Measurements from ENCODE around the gene CYP4F2.

The CYP4F2 gene

DNA sequence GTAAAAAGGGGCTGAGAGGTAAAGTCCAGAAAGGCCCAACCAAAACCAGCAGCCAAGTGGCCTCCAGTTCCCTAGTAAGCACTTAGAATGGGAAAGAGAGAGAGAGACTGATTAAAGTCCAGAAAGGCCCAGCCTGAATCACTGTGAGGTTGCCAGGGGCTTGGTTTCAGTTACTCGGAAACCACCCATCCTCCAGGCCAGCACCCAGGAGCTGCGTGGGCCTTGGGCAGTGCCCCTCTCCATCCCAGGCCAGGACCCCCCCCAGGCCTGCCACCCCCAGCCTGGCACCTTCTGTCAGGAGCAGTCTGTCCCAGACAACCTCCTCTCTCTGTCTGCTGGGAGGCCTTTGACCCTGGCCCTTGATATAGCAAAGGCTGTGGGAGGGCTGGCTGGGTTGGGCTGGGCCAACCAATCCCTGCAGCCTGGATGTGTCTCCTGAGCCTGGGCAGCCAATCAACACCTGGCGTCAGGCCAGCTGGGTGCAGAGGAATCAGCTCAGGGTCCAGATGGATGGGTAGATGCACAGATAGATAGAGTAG, at the start of gene CYP4F2:
TSS of gene CYP4F2 (minus strand) at position 337 of the 539 bp plus-strand sequence. CDS start 463 bp downstream, outside the sequence.
- FAIRE-seq, result no peak
- DNase-seq (ENCODE audit: insufficient read length, low spot score), result no peak
- TF ChIP-seq, protein P1, sequence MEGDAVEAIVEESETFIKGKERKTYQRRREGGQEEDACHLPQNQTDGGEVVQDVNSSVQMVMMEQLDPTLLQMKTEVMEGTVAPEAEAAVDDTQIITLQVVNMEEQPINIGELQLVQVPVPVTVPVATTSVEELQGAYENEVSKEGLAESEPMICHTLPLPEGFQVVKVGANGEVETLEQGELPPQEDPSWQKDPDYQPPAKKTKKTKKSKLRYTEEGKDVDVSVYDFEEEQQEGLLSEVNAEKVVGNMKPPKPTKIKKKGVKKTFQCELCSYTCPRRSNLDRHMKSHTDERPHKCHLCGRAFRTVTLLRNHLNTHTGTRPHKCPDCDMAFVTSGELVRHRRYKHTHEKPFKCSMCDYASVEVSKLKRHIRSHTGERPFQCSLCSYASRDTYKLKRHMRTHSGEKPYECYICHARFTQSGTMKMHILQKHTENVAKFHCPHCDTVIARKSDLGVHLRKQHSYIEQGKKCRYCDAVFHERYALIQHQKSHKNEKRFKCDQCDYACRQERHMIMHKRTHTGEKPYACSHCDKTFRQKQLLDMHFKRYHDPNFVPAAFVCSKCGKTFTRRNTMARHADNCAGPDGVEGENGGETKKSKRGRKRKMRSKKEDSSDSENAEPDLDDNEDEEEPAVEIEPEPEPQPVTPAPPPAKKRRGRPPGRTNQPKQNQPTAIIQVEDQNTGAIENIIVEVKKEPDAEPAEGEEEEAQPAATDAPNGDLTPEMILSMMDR (IDR thresholded peaks at IDR 0.05; ENCODE audit: insufficient read depth, missing control alignments), result no peak

DNA sequence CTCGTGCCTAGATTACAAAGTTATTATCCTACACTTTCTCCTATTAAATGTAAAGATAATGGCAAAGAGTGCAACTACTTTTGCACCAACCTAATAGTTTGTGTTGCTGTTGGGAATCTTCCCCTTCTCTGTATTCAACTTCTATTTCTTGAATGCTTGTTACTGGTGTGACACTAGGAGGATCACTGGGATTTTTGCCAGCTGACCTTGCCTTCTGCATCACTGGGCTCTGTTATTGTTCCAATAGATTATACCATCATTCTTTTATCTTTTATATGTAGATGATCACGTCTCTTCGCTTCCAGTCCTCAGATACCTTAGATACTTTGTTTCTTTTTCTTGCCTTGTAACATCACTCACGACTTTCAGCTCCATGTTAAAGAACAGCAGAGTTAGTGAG, 47.4 kb upstream of the CYP4F2 start:
- DNase-seq (ENCODE audit: insufficient read length, low spot score), result no peak
- no peak for FAIRE-seq
- TF ChIP-seq, protein P1 (IDR thresholded peaks at IDR 0.05; ENCODE audit: insufficient read depth, missing control alignments), result no peak

- FAIRE-seq, result no peak
- TF ChIP-seq, protein P1 (IDR thresholded peaks at IDR 0.05; ENCODE audit: insufficient read depth, missing control alignments), result no peak
- no peak for DNase-seq (ENCODE audit: insufficient read length, low spot score)
These were observed 46.5 kb upstream of the CYP4F2 start for GRCh38 chr19:15944401-15944800.

DNA sequence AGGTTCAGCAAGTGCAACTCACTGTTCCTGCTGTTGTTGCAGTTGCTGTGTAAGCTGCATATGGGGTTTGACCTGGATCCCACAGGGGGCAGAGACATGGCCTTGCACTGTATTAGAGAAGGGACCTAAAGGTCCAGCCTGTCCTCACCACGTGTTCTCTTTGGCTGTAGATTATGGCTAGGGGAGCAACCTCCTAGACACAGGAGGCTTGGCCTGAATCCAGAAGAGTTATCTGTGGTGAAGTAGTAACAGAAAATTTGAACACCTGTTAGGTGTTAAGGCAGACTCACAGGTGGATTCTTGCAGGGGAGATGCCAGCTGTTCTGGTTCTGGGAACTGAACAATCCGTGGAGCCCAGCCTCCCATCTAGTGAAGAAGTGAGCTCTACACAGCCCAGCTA, 39.9 kb upstream of the CYP4F2 start:
- no peak for DNase-seq (ENCODE audit: insufficient read length, low spot score)
- TF ChIP-seq, protein P1 (IDR thresholded peaks at IDR 0.05; ENCODE audit: insufficient read depth, missing control alignments), result no peak
- no peak for FAIRE-seq

GRCh38 chr19:15936950-15937349, 39.1 kb upstream of the CYP4F2 start:
- no peak for DNase-seq (ENCODE audit: insufficient read length, low spot score)
- TF ChIP-seq, protein P1 (IDR thresholded peaks at IDR 0.05; ENCODE audit: insufficient read depth, missing control alignments), result no peak
- no peak for FAIRE-seq

DNA sequence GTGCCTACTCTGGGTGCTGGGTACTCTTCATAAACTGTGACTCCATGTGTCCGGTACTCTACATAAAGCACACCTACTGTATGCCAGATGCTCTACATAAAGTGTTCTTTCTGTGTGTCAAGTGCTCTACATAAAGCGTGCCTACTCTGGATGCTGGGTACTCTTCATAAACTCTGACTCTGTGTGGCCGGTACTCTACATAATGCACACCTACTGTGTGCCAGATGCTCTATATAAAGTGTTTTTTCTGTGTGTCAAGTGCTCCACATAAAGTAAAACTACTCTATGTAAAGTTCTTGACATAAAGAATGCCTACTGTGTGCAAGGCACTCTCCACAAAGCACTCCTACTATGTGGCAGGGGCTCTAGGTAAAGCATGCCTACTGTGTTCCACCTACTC, 38.3 kb upstream of the CYP4F2 start:
- TF ChIP-seq, protein P1 (IDR thresholded peaks at IDR 0.05; ENCODE audit: insufficient read depth, missing control alignments), result no peak
- no peak for FAIRE-seq
- no peak for DNase-seq (ENCODE audit: insufficient read length, low spot score)

- DNase-seq (ENCODE audit: insufficient read length, low spot score) (no peak), FAIRE-seq (no peak)
- TF ChIP-seq, protein P1 (IDR thresholded peaks at IDR 0.05; ENCODE audit: insufficient read depth, missing control alignments), result no peak
These were observed 37.4 kb upstream of the CYP4F2 start for GRCh38 chr19:15935167-15935702.
